AG04449 (cell line): ENCODE measurements around the gene DDR2.

Source experiments
- CTCF ChIA-PET: fragments of 350-600 bp; formaldehyde crosslinking; extraction: SDS; loops from one replicate; lab custom pipeline; 2021; ENCODE audit warnings: antibody characterized with exemption; lab: Yijun Ruan, JAX
- POLR2A ChIA-PET: fragments of 400-600, 350-600 bp; formaldehyde crosslinking; extraction: SDS; loops from one replicate; lab custom pipeline; 2020; ENCODE audit warnings: antibody characterized with exemption, inconsistent platforms; lab: Yijun Ruan, JAX
- DNase-seq: peaks from one replicate; pipeline ENCODE4 v3.0.0-alpha.2; 2010; ENCODE audit warnings: low read depth, low spot score
- H3K4me3 ChIP-seq: 2 replicates; pipeline ENCODE4 v1.5.1; 2011; ENCODE audit warnings: low read depth, mild to moderate bottlenecking, control low read depth, low read length
- CTCF ChIP-seq: IDR thresholded peaks from one replicate; pipeline ENCODE4 v1.5.1; 2011; ENCODE audit warnings: mild to moderate bottlenecking, moderate library complexity, low read length, control low read depth, inconsistent platforms; ENCODE audit not compliant: insufficient read depth; ENCODE audit errors: missing control alignments

The DDR2 gene

DNA sequence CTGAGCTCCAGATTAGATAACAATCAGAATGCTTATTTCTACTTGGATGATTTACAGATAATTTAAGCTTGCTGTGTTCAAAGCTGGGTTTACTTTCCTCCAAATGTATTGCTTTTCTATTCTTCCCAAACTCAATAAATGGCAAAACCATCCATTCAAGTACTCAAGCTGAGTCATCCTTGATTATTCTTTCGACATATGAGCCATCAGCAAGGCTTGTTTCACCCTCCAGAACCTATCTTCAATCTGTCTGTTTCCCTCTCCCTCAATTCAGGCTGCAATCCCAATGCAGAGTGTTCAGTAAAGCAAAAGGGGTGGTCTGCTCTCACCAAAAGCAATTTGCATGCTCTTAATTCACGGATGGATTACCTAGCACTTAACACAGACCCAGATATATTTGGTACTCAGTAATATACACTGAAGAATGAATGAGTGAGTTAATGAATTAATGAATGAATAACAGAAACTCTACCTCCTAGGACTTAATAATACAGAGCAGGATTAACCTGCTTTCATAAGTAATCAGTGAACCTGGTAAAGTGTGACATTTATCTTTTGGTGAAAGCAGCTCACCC is 41.9 kb downstream of the DDR2 start:
- ChIA-PET CTCF (interaction anchor here (1.1 kb wide), 1 partner anchor 14 kb away, joined by 3 read pairs; no protein-coding TSS in a partner anchor), POLR2A (interaction anchor here (0.6 kb wide), 1 partner anchor 180 kb away, joined by 4 read pairs; no protein-coding TSS in a partner anchor)
- DNase-seq = no peak
- no peak for TF ChIP-seq CTCF
- H3K4me3 ChIP-seq = no peak overlapping the region

DNA sequence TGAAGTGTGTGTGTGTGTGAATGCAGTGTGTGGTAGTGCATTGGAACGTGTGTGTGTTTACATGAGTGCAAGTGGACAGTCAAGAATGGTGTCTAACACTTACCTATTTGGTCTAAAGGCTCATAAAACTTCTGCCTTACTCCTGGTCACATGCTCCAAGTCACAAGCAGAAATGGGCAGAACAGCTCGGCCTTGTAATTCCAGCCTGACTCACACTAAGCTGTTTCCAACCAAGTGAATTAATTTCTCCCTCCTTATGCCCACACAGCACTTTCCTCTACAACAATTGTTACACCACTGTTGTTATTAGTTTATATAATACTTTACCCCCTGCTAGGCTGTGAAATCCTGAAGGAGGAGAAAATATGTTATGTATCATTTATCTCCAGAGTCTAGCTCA is 43.8 kb downstream of the DDR2 start:
- no peak for TF ChIP-seq CTCF
- ChIA-PET CTCF (interaction anchor here (1.0 to 2.9 kb wide), 2 partner anchors 9 to 12 kb away, joined by 3 to 12 read pairs; no protein-coding TSS in a partner anchor), POLR2A (interaction anchor here (0.6 to 3.2 kb wide), 3 partner anchors 15 to 115 kb away, joined by 3 to 8 read pairs (median 4); partner anchors contain the start of gene DDR2)
- no peak for DNase-seq
- H3K4me3 ChIP-seq = no peak overlapping the region

- no peak for TF ChIP-seq CTCF
- ChIA-PET CTCF (interaction anchor here (1.0 to 2.9 kb wide), 2 partner anchors 9 to 11 kb away, joined by 3 to 12 read pairs; no protein-coding TSS in a partner anchor), POLR2A (interaction anchor here (1.1 to 3.2 kb wide), 3 partner anchors 14 to 115 kb away, joined by 3 to 8 read pairs (median 4); partner anchors contain the start of genes DDR2 and UAP1)
- DNase-seq = no peak
- H3K4me3 ChIP-seq = no peak overlapping the region
Observed at GRCh38 chr1:162676750-162677149, 44.5 kb downstream of the DDR2 start.

DNA sequence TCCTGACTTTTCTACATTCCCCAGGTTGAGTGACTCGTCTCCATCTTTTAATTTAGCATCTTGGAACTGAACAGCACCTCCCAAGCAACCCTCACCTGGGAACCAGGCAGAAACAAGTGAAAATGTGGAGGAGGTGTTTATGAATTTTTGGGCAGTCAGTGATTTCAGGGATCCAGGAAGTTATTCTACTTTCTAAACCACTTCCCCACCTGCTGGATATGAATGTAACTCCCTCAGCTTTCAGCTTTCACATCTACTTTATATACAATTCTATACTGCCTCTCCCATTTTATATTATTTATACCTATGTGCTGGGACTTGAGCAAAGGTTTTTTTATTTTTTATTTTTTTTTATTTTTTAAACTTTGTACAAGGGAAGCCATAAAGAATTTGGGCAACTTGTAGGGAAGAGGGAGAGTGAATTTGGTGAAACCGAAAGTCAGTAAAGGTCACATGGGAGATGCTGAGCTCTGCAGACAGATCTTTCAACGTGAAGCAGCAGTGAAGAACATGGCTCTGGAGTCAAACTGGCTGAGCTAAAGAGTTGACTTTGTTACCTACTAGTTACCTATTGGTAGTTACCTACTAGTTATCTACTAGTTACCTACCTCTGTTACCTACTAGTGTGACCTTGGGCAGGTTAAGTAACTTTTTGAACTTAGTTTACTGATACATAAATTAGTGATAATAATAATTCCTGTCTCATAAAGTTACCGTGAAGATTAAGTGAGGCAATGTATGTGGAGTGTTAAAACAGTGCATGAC is 45.5 kb downstream of the DDR2 start:
- DNase-seq = no peak
- CTCF ChIA-PET = interaction anchor here (1.4 to 2.9 kb wide), 2 partner anchors 10 to 24 kb away, joined by 4 to 12 read pairs; no protein-coding TSS in a partner anchor
- no peak for TF ChIP-seq CTCF
- H3K4me3 ChIP-seq = no peak overlapping the region
- POLR2A ChIA-PET = interaction anchor here (1.1 to 3.2 kb wide), 2 partner anchors 46 to 116 kb away, joined by 3 to 8 read pairs; partner anchors contain the start of genes DDR2 and UAP1

GRCh38 chr1:162678439-162678838 is 46.2 kb downstream of the DDR2 start:
- ChIA-PET CTCF (interaction anchor here (1.3 to 1.4 kb wide), 2 partner anchors 24 to 47 kb away, joined by 3 to 4 read pairs; partner anchors contain the start of gene DDR2), POLR2A (no interaction called here)
- no peak for DNase-seq
- no peak for TF ChIP-seq CTCF
- H3K4me3 ChIP-seq = no peak overlapping the region
